Tibial nerve (tissue), 4 donors: ENCODE data around the gene HCFC1. TPM values are rescaled to one million over a fixed set of nuclear protein-coding genes. Genes with fewer than 3 reads are reported as not detected.

ENCODE experiments used
- DNase-seq, 2 donors: peaks; one replicate each; pipeline ENCODE4 v3.0.0-alpha.2; 2019; ENCODE audit warnings: low spot score in 2 of 2
- H3K27ac ChIP-seq, 4 donors: fragments of 200-600 bp; sonication (generic) in 3 of 4; one replicate each; pipeline ENCODE4 v1.5.1; 2017 to 2019; ENCODE audit warnings: mild to moderate bottlenecking in 1 of 4
- H3K27me3 ChIP-seq, 2 donors: fragments of 200-600 bp; sonication (generic) in 1 of 2; one replicate each; pipeline versions ENCODE4 v1.5.1 to v1.6.0; 2017 to 2019
- H3K36me3 ChIP-seq, 3 donors: fragments of 200-600 bp; sonication (generic); one replicate each; pipeline ENCODE4 v1.5.1; 2018 to 2019
- H3K4me1 ChIP-seq, 4 donors: fragments of 200-600 bp; sonication (generic) in 3 of 4; one replicate each; pipeline ENCODE4 v1.5.1; 2017 to 2019
- H3K4me3 ChIP-seq, 4 donors: fragments of 200-600 bp; sonication (generic) in 3 of 4; one replicate each; pipeline ENCODE4 v1.5.1; 2017 to 2019; ENCODE audit warnings: mild to moderate bottlenecking in 1 of 4, moderate library complexity in 1 of 4
- H3K9me3 ChIP-seq, 4 donors: fragments of 200-600 bp; sonication (generic) in 3 of 4; one replicate each; pipeline ENCODE4 v1.5.1; 2017 to 2019
- EP300 ChIP-seq, 2 donors: sonication (generic); formaldehyde crosslinking; IDR thresholded peaks; one replicate each; pipeline ENCODE4 v1.6.1; 2017; ENCODE audit warnings: antibody characterized with exemption in 2 of 2, mild to moderate bottlenecking in 1 of 2
- POLR2A ChIP-seq, 2 donors: fragments of 450-650 bp; IDR thresholded peaks; one replicate each; pipeline ENCODE4 v1.6.1; 2017; ENCODE audit warnings: antibody characterized with exemption in 2 of 2, mild to moderate bottlenecking in 2 of 2, moderate library complexity in 2 of 2
- WGBS, 2 donors: methylation state at CpG; one replicate each; pipeline ENCODE4 v1.1.5; 2018; 5-methylcytosine and 5-hydroxymethylcytosine counted together
- total RNA-seq, 4 donors: library from RNA; depleted of rRNA; stranded (reverse); fragments of >200 nt; gene quantifications; one replicate each; pipeline ENCODE4 v1.1.0, GENCODE V29; 2016
- TF ChIP-seq, protein P1 (sequence below), 5 experiments: fragments of 200-600 bp in 3 of 5; fragments of 450-650 bp in 2 of 5; sonication (generic) in 3 of 5; IDR thresholded peaks; one replicate each; pipeline ENCODE4 v1.5.1; 2016 to 2019; ENCODE audit warnings: antibody characterized with exemption in 5 of 5, mild to moderate bottlenecking in 3 of 5, moderate library complexity in 2 of 5

HCFC1 gene
- total RNA-seq, 4 donors from 2014 or later, result 42.6 to 52.2 (median 48.9) TPM

DNA sequence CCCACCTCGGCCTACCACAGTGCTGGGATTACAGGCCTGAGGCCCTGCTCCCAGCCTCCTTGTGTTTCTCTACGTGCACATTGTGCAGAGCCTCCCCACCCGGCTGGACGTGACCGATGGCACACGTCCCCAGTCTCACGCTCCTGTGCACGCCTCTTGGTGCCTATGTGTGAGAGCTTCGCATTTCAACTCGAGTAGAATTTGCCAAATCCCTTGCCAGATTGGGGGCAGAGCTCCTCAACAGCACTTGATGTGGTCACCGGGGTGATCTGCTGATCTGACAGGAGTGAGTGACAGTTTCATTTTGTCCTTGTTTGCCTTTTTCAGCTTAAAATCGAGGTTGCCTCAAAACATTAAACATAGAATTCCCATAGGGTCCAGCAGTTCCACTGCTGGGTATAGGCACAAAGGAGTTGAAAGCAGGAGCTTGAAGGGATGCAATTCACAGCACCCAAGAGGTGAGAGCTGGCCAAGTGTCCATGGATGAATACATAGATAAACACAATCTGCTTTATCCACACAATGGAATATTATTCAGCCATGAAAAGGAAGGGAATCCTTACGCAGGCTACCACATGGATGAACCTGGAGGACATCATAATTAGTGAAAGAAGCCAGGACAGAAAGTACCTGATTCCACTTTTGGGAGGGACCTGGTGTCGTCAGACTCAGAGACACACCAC lies 18.5 kb upstream of the HCFC1 start:
- H3K4me3 ChIP-seq, result no peak overlapping the region
- H3K27me3 ChIP-seq, result no peaks in the 10 kb centered on the region
- H3K36me3 ChIP-seq, result no peaks in the 10 kb centered on the region
- TF ChIP-seq, protein P1, sequence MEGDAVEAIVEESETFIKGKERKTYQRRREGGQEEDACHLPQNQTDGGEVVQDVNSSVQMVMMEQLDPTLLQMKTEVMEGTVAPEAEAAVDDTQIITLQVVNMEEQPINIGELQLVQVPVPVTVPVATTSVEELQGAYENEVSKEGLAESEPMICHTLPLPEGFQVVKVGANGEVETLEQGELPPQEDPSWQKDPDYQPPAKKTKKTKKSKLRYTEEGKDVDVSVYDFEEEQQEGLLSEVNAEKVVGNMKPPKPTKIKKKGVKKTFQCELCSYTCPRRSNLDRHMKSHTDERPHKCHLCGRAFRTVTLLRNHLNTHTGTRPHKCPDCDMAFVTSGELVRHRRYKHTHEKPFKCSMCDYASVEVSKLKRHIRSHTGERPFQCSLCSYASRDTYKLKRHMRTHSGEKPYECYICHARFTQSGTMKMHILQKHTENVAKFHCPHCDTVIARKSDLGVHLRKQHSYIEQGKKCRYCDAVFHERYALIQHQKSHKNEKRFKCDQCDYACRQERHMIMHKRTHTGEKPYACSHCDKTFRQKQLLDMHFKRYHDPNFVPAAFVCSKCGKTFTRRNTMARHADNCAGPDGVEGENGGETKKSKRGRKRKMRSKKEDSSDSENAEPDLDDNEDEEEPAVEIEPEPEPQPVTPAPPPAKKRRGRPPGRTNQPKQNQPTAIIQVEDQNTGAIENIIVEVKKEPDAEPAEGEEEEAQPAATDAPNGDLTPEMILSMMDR (IDR thresholded peaks at IDR 0.05), result no peak
- no peak for TF ChIP-seq EP300 (IDR thresholded peaks at IDR 0.05)
- no peak for TF ChIP-seq POLR2A (IDR thresholded peaks at IDR 0.05)
- no peak for DNase-seq
- no peak overlapping the region for H3K27ac ChIP-seq
- H3K9me3 ChIP-seq, result no peaks in the 10 kb centered on the region
- peaks cover 0 to 7% (median 3%) of the 10 kb centered on the region in 4 donors for H3K4me1 ChIP-seq
- WGBS, 2 donors, result 89 to 94% methylated on average over 11 to 14 of the region's 14 CpGs

DNA sequence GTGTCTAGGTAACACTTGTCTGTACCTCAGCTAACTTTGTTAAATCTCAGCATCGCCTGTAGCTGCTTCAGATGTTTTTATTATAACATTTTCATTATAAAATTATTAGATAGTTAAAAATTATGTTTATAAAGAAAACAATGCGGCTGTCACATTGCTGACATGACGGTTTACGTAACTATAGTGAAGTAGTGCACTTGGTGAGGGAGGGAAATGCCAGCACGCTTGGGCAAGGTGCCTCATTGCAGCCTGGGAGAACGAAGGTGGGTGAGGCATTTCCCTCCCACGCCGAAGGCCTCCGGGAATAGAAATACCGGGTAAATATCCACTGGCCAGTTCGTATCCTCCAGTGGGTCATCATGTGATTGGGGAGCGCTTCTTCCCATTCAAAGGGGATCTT lies 16.9 kb upstream of the HCFC1 start:
- Histone ChIP-seq H3K27ac (no peak overlapping the region), H3K9me3 (no peaks in the 10 kb centered on the region), H3K27me3 (peaks cover 0 to 3% of the 10 kb centered on the region in 2 donors), H3K4me1 (peaks cover 0 to 15% (median 6%) of the 10 kb centered on the region in 4 donors), H3K4me3 (no peak overlapping the region), H3K36me3 (no peaks in the 10 kb centered on the region)
- TF ChIP-seq EP300 (IDR thresholded peaks at IDR 0.05), result no peak
- no peak for TF ChIP-seq POLR2A (IDR thresholded peaks at IDR 0.05)
- TF ChIP-seq, protein P1 (IDR thresholded peaks at IDR 0.05), result no peak
- DNase-seq, result no peak
- 80 to 81% methylated on average over 12 of the region's 12 CpGs for WGBS, 2 donors

DNA sequence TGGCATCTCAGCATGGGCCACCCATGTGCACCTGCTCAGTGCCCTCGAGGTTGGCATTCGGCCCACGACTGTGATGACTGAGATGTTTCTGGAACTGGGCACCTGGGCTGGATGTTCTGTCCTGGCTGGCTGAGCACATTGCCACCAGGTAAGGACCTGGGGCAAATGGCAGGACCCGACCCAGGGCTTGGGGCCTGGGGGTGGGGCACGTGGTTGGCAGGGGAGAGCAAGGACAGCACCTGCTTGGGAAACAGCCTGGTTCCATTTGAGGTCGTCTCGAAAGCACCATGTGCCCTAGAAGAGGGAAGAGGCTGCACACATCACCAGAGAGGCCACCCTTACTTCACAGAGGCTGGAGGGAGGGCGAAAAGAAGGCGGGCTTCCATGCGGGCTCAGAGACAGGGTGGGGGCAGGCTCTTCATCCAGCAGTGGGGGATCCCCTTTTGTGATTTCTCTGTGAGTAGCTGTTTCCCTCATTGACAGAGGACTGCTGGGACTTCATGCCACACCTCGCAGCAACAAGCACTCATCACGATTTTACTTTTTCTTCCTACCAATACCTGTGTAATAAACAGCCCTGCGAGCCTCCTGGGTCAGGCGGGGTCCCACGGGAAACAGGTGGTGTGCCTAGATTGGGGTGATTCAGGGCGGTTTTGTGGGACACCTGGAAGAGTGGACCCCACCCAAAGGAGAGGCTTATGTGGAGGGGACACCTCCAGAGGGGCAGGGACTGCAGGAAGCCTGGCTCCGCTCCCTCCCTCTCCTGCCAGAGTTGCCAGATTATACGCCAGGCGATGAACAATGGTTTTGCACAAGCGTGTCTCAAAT lies 12.9 kb upstream of the HCFC1 start:
- 70 to 72% methylated on average over 19 to 20 of the region's 20 CpGs for WGBS, 2 donors
- no peak overlapping the region for H3K4me3 ChIP-seq
- H3K27ac ChIP-seq, result peak overlapping the region in 3 of 4 donors; percentile 80 to 84 (median 82)
- H3K9me3 ChIP-seq, result no peaks in the 10 kb centered on the region
- no peak for DNase-seq
- TF ChIP-seq EP300 (IDR thresholded peaks at IDR 0.05) (no peak), POLR2A (IDR thresholded peaks at IDR 0.05) (no peak)
- TF ChIP-seq, protein P1 (IDR thresholded peaks at IDR 0.05), result no peak
- peaks cover 0 to 3% of the 10 kb centered on the region in 2 donors for H3K27me3 ChIP-seq
- H3K4me1 ChIP-seq, result peaks cover 0 to 33% (median 9%) of the 10 kb centered on the region in 4 donors
- H3K36me3 ChIP-seq, result no peaks in the 10 kb centered on the region

DNA sequence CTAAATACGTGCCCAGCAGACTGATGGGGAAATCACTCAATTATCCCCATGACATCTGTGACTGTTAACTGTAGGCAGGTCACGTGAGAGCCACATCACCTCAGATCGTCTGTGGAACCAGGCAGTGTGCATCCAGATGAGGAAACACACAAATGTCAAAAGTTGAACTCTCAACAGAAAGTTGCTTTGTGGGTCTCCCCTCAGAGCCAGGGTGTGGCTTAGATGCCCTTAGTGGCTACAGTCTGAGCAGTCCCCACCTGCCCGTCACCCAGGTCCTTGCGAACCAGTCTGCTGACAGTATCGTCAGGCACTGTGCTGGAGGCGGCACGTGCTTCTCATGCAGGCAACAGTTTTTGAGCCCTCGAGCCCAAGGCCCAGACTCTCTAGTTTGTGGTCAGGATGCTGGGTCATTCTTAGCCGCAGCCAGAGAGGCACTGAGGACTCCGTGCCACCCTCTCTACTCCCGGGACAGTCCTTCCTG lies 11.7 kb upstream of the HCFC1 start:
- no peaks in the 10 kb centered on the region for H3K9me3 ChIP-seq
- H3K27me3 ChIP-seq, result peaks cover 0 to 3% of the 10 kb centered on the region in 2 donors
- WGBS, 2 donors, result 82 to 95% methylated on average over 4 to 12 of the region's 12 CpGs
- no peaks in the 10 kb centered on the region for H3K36me3 ChIP-seq
- H3K4me1 ChIP-seq, result peaks cover 0 to 33% (median 9%) of the 10 kb centered on the region in 4 donors
- DNase-seq, result no peak
- H3K4me3 ChIP-seq, result no peak overlapping the region
- peak overlapping the region in 3 of 4 donors; percentile 26 to 84 (median 43) for H3K27ac ChIP-seq
- TF ChIP-seq, protein P1 (IDR thresholded peaks at IDR 0.05), result no peak
- TF ChIP-seq POLR2A (IDR thresholded peaks at IDR 0.05) (no peak), EP300 (IDR thresholded peaks at IDR 0.05) (no peak)
